ENCODE data around the gene DOC2A.

- TF ChIP-seq POLR2AphosphoS5 (IDR thresholded peaks at IDR 0.05; ENCODE audit: insufficient read depth, low read depth, low read length): no peak
- no peak for TF ChIP-seq CTCF (IDR thresholded peaks at IDR 0.05; ENCODE audit: extremely low read depth in 1 of 2, insufficient read depth in 1 of 2, low read depth in 1 of 2, low read length in 2 of 2)
- no peak for TF ChIP-seq EZH2 (IDR thresholded peaks at IDR 0.05; ENCODE audit: borderline replicate concordance, low read depth, low read length, severe bottlenecking)
- no peak for TF ChIP-seq MAX (IDR thresholded peaks at IDR 0.05; ENCODE audit: insufficient read depth, insufficient read length)
- TF ChIP-seq FOS (IDR thresholded peaks at IDR 0.05; ENCODE audit: borderline replicate concordance, insufficient read depth, low read length): no peak
- no peak for TF ChIP-seq JUN (IDR thresholded peaks at IDR 0.05; ENCODE audit: borderline replicate concordance, insufficient read depth, insufficient read length, low read depth)
- no peak for TF ChIP-seq POLR2A (IDR thresholded peaks at IDR 0.05; ENCODE audit: low read depth, low read length)
- no peak for TF ChIP-seq MYC (IDR thresholded peaks at IDR 0.05; ENCODE audit: low read depth, low read length)
- no peak for TF ChIP-seq GATA2 (IDR thresholded peaks at IDR 0.05; ENCODE audit: insufficient read depth, insufficient read length, low read depth, low read length)
Observed at GRCh38 chr16:29975134-29975538, 35.7 kb downstream of the DOC2A start.

All from endothelial cell of umbilical vein (primary cell).